GM18511 (cell line): ENCODE results near the gene BCL7C.
A peak's percentile ranks its signal among the peaks of the same experiment; 100 is the strongest.

Experiments
- ATAC-seq: cut with Tn5 transposase; IDR thresholded peaks from one replicate; pipeline ENCODE4 v1.9.1; 2021; ENCODE audit warnings: mild to moderate bottlenecking, moderate library complexity; ENCODE audit not compliant: unreplicated experiment

BCL7C gene

DNA sequence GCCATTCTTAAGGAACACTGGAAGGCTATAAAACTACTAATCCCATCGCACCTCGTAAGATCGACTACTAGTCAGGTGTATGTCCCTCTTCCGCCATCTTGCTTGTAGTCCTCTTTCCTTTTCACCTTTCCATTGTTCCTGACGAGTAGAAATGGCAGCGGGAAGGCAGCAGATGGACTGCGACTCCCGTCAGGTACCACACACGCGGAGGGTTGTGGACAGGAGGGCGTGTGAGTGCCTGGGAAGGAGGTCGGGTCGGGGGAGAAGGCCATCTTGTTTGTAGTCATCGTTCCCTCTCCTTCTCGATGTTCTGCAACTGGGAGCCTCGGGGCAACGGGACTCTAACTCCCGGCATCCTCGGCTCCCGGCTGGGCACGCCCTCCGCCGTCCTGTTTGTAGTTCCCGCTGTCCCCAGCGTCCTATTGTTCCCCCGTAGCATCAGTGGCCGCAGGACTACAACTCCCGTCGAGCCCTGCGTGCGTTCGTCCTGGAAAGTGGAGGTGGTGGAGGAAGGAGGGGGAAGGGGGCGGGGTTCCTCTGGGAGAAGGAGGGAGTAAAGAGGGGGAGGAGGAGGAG is 29.2 kb upstream of the BCL7C start:
- peak; percentile 63 for ATAC-seq

DNA sequence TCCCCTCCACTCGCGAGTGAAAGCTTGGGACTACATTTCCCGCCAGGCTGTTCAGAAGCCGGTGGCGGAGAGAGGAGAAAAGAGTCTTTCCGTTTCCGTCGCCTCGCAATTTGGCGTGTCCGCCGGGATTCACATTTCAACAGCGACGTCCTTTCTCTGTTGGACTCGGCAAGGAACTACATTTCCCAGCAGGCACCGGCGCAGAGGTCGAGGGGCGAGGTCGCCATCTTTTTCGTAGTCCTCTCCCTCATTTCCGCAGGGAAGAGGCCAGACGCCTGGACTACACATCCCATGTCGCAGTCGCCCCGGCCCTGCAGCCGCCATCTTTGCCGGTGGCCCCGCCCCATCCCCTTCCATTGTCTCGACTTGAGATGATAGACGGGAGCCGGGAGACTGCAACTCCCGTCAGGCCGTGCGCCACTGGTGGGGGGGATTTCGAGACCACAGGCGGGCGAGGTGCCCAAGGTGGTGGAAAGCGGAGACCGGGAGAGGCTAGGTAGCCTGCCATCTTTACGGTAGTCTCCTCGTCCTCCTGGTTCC is 28.6 kb upstream of the BCL7C start:
- ATAC-seq = peak; percentile 78

DNA sequence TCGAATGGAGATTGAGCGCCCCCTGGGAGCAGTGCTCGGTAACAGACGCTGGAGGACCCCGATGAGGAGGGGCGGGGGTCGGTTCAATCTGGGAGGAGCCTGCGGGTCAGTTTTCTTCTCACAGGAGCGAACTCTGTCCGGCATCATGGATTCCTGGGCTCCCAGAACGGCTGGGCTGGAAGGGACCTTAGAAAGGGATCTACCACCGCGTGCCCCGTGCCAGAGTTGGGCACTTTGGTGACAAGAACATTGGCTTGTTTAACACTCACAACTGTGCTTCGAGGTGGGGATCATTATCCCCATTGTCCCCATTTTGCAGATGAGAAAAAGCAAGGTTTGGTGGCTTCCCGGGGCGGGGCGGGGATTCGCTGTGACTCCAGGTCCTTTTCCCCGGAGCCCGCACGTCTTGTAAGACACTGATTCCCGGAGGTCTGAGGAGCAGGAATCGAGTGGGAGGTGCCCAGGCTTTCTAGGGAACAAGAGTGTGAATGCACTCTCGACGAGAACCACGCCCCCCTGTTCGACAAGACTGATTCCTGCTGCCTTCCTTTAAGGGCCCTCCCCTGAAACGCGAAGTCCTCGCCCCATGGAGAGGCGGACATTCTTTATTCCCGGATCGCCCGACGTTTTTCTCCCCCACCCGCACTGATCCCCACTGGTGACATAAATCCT is 28.0 kb upstream of the BCL7C start:
- ATAC-seq = peak; percentile 1

DNA sequence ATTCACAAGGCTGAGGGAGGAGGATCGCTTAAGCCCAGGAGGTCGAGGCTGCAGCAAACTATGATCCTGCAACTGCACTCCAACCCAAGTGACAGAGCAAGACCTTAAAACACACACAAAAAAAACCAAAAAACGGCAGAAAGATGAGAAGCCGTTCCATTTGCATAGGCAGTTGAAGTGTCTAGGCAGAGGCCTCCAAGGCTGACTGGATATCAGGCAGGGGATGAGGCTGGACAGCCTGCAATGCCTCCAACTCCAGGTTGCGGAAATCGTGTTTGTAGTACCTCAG is 27.5 kb upstream of the BCL7C start:
- ATAC-seq = no peak

DNA sequence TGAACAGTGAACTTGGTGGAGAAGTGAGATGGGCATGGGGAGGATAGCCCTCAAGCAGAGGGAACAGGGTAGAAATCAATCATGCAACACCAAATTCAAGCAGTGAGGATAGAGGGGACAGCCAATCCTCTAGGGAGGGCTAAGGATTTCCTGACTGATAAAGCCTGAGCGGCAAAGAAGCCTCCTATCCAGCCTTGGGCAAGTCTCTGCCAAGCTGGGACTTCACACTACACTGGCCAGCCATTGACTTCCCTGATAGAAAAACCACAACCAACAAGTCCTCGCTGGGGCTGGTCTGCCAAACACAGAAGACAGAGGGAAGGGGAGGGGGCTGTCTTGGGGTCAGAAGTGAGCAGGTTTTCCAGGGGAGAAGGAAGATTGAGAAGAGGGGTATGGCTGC is 27.0 kb upstream of the BCL7C start:
- no peak for ATAC-seq

DNA sequence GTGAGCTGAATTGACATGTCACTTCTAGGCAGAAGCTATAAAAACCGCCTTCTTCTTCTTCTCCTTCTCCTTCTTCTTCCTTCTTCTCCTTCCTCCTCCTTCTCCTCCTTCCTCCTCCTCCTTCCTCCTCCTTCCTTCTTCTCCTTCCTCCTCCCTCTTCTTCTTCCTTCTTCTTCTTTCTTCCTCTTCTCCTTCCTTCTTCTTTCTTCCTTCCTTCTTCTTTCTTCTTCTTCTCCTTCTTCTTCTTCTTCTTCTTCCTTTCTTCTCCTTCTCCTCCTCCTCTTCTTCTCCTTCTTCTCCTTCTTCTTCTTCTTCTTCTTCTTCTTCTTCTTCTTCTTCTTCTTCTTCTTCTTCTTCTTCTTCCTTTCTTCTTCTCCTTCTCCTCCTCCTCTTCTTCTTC is 24.7 kb upstream of the BCL7C start:
- no peak for ATAC-seq

DNA sequence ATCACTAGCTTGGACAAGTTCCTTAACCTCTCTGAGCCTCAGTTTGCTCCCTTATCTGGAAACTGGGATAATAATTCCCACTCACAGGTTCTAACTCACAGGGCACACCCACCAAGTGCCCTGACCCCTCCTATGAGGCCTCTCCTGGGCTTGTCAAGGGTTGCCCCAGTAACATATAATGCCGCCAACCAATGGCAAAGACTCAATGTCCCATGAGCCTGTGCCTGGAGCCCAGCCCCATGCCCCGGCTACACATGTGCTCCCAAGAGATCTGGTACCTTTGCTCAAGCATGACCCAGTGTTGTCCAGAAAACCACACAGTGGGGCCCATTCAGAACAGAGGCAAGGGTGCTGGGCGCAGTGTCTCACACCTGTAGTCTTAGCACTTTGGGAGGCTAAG is 21.0 kb upstream of the BCL7C start:
- no peak for ATAC-seq

DNA sequence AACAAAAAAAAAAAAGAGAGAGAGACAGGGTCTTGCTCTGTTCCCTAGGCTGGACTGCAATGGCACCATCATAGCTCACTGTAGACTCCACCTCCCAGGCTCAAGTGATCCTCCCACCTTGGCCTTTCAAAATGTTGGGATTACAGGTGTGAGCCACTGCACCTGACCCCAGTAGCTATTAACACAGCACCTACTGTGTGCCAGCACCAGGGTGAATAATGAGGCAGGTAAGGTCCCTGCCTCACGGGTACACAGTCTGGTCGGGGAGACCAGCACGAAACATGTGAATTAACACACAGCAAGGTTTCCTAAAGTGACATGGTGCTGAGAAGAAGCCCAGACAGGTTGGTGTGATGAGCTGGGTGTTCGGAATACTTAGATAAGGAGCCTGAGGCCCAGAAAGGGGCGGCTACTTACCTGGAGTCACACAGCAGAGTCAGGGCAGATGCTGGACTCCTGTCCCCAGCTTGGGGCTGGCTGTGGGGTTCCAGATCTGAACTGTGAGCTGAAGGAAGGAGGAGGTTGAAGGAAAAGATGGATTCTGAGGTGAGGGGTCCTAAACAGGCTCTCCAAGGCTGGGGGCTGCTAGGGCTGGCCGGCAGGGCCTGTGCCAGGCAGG is 19.0 kb upstream of the BCL7C start:
- ATAC-seq = no peak

DNA sequence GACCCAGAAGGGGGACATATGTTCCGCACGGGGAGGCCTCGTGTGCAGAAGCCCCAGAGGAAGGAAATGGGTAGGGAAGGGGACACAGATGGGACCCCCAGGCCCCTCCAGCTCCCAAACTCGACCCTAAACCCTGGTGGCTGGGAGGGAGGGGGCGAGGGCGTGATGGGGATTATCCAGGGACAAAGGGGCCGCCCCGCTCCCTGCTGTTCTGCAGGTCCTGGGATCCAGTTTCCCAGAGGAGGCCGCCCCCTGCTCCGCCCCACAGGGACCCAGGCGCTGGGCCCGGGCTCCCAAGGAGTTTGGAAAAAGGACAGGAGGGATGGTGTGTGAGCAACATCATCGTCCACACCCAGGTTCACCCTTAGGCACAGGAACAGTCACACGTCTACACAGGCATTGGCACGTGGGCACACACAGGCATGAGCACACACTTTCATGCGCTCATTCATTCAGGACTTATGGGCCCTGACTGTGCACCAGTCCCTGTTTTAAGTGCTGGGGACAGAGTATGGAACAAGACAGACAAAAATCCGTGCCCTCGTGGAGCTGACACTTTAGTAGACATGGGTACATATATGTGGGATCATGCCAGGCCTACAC is 16.7 kb upstream of the BCL7C start:
- ATAC-seq = no peak

DNA sequence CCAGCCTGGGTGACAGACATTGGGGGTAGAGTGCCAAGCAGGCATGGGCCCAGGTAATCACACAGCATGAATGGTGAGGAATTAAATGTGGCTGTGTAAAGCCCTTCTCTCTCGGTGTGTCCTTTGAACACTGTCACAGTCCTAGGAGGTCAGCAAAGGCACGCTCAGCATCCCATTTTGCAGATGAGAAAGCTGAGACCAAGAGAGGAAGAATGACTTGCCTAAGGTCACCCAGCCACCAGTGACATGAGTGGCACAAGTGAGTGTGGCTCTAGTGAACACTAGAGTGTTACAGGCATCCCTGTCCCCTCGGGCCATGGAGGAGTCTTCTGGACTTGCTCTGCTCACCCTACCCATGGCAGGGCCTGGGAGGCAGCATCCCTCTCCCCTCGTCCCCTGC is 13.2 kb upstream of the BCL7C start:
- ATAC-seq = no peak

DNA sequence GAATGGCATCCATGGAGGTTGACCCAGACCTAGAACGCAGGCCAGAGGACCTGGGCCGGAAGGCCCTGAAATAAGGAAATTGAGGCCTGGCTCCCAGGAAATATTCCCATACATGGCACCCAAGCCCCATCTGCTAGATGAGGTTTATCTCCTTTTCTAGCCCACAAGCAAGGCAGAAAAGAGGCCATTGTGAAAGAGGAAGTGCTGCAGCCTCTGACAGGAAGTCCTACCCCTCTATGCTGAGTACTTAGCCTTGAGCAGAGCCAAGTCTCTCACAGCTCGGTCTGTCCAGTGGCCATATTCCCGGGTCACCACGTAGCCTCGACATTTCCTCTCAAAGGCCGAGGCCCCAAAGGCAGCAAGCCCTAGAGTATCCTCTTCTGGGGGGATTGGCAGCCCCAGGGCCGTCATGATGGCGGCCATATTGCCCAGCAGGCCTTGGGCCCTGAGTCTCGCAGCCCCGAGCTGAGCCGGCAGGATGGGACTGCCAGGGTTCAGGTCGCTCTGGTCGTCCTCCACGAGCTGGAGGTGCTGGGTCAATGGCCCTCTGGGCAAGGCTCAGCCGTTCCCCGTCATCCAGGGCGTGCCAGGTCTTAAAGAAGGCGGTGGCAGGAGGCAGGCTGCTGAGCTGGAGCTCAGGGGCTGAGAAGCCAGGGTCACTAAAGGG is 10.4 kb upstream of the BCL7C start:
- ATAC-seq = no peak

DNA sequence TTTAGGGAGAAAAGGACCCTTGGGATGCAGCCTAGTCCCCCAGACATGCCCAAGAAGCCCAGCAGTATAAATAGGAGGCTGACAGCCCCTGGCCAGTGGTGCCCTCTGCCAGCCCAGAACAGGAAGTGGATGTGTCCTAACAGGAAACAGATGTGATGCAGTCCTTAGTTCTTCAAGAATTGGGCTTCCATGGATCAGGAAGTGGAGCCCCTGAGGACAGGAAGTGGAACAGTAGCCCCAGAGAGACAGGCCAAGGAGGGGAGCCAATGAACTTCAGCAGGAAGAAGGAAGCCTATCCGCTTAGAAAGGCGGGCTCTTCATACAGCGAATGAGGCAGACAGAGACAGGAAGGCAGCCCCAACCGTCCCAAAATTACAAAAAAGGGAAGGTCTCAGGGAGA is 9.7 kb upstream of the BCL7C start:
- no peak for ATAC-seq

DNA sequence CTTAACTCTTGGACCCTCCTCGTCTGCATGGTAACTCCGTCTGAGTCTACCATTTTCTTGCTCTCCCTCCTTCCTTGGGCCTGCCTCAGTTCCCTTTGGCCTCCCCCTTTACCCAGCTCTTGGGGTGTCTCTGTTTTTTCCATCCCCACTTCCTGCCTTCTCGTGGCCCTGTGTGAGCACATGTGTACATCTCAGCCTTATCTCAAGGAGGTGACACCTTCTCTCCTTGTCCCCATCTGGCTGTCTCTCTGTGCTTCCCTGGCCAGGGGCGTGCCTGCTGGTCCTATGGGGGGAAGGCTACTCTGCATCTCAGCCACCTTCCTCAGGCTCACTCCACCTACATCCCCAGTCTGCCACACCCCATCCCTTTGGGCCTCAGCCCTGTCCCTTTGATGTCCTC is 9.1 kb upstream of the BCL7C start:
- ATAC-seq = no peak

DNA sequence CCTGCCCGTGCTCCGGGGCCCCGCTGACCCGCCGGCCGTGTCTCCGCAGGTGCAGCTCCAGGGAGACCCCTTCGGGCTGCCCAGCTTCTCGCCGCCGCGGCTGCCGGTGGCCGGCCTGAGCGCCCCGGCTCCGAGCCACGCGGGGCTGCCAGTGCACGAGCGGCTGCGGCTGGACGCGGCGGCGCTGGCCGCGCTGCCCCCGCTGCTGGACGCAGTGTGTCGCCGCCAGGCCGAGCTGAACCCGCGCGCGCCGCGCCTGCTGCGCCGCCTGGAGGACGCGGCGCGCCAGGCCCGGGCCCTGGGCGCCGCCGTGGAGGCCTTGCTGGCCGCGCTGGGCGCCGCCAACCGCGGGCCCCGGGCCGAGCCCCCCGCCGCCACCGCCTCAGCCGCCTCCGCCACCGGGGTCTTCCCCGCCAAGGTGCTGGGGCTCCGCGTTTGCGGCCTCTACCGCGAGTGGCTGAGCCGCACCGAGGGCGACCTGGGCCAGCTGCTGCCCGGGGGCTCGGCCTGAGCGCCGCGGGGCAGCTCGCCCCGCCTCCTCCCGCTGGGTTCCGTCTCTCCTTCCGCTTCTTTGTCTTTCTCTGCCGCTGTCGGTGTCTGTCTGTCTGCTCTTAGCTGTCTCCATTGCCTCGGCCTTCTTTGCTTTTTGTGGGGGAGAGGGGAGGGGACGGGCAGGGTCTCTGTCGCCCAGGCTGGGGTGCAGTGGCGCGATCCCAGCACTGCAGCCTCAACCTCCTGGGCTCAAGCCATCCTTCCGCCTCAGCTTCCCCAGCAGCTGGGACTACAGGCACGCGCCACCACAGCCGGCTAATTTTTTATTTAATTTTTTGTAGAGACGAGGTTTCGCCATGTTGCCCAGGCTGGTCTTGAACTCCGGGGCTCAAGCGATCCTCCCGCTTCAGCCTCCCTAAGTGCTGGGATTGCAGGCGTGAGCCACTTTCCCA is 8.4 kb upstream of the BCL7C start:
- ATAC-seq = peak; percentile 74

DNA sequence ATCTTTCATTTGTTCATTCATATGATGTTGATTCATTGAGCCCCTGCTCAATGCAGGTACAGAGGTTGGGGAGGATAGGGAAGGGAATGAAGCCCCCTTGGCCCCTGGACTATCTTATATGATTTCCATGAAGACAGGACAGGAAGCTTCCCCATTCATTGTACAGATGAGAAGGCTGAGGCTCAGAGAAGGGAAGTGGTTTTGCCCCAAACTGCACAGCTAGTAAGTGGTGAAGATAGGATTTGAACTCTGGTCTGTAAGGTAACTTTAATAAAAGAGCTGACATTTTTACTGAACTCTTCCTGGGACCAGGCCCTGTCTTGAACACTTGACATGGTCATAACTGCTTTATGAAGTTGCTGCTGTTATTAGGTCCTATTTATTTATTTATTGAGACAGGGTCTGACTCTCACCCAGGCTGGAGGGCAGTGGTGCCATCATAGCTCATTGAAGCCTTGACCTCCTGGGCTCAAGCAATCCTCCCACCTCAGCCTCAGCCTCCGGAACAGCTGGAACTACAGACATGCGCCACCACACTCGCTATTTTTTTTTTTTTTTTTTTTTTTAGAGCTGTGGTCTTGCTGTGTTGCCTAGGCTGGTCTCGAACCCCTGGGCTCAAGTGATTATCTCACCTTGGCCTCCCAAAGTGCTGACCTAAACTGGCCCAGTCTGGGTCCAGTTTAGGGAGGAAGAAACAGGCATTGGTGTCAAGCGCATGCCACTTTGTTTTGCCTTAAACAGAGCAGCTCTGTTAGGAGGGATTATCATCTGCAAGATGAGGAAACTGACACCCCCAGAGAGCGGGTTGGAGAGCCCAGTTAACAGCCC is 7.5 kb upstream of the BCL7C start:
- no peak for ATAC-seq

DNA sequence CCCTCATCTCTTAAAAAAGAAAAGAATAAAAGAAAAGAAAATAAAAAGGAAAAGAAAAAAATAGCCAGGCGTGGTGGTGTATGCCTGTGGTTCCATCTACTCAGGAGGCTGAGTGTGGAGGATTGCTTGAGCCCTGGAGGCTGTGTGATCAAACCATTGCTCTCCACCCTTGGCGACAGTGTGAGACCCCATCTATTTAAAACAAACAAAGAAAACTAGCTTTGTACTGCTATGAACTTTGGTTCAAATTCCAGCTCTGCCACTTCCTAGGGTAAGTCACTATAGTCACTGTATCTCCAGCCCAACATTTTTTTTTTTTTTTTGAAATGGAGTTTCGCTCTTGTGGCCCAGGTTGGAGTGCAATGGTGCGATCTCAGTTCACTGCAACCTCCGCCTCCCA is 6.7 kb upstream of the BCL7C start:
- no peak for ATAC-seq

DNA sequence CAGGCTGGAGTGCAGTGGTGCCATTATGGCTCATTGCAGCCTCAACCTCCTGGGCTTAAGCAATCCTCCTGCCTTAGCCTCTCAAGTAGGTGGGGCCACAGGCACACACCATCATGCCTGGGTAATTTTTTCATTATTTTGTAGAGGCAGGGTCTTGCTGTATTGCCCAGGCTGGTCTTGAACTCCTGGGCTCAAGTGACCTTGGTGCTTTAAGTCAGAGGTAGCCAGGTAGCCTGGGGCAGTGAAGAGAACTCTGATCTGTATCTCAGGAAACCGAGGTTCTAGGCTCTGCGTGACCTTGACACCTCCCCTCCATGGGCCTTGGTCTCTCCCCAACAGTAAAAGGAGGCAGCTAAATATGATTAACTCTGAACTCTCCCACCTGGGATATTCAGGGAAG is 5.9 kb upstream of the BCL7C start:
- no peak for ATAC-seq

DNA sequence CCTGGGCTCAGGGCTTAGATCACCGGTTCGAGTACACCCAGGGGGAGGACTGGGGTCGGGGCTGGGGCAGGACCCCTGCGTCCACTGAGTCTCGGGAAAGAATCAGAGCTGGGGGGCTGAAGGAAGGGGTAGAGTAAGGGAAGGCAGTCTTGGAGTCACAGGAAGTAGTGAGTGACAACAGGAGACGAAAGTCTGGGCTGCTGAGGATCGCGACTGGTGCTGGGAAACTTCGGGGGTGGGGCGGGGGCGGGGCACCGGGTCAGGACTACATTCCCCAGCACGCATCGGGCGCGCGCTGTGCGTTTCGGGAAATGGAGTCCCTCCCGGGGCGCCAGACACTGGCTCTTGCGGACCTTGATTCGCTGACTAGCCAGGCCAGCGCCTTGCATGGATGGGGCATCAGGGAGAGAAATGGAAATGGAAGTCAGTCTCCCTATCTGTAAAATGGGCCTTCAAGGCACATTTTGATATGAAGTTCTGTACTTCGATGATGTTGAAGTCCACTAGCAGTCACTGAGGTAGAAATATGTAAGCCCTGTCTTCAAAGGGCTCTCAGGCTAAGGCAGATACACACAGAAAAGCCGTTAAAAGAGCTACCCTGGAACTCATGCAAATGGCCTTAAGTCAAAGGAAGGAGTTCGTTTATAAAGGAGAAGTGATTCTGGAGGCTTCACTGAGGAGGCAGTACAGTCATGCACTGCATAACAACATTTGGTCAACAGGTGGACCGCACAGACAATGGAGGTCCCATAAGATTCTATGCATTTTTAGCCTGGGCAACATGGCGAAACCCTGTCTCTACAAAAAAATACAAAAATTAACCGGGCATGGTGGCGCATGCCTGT is 3.2 kb upstream of the BCL7C start:
- ATAC-seq = no peak
